Neural crest cell (in vitro differentiated cells): ENCODE measurements around the gene SDC4. TPM values are rescaled to one million over a fixed set of nuclear protein-coding genes. Genes with fewer than 3 reads are reported as not detected.
A peak's percentile ranks its signal among the peaks of the same experiment; 100 is the strongest.
"Not testable (repeated sequence)": the region's sequence is repeated elsewhere in the genome, so short reads cannot be mapped to it uniquely, and the experiment has no call there.

Experiments
- DNase-seq: peaks from one replicate; pipeline ENCODE4 v3.0.0; 2021; ENCODE audit warnings: low read depth, mixed read lengths, low spot score
- H3K27ac Mint-ChIP-seq: one replicate; pipeline ENCODE4 v1.8.0; 2021; ENCODE audit warnings: mild to moderate bottlenecking, mixed read lengths; ENCODE audit not compliant: unreplicated experiment
- H3K27me3 Mint-ChIP-seq: 2 replicates; pipeline ENCODE4 v1.8.0; 2021; ENCODE audit warnings: low read depth, mild to moderate bottlenecking, mixed read lengths
- H3K36me3 Mint-ChIP-seq: 2 replicates; pipeline ENCODE4 v1.8.0; 2021; ENCODE audit warnings: low read depth, mild to moderate bottlenecking, mixed read lengths
- H3K4me1 Mint-ChIP-seq: 2 replicates; pipeline ENCODE4 v1.8.0; 2021; ENCODE audit warnings: mixed read lengths
- H3K4me3 Mint-ChIP-seq: one replicate; pipeline ENCODE4 v1.8.0; 2021; ENCODE audit warnings: mild to moderate bottlenecking, mixed read lengths
- H3K9me3 Mint-ChIP-seq: 2 replicates; pipeline ENCODE4 v1.8.0; 2021; ENCODE audit warnings: mixed read lengths
- CTCF ChIP-seq: fragments of 200-600 bp; sonication (generic); conservative IDR thresholded peaks from 2 replicates; pipeline ENCODE4 v1.5.0; 2021; ENCODE audit warnings: antibody characterized with exemption, mild to moderate bottlenecking
- total RNA-seq: library from RNA; stranded (reverse); gene quantifications from 2 replicates; pipeline ENCODE4 v1.2.1, GENCODE V29; 2021

SDC4 gene
- total RNA-seq, 1 donor from 2014 or later = 11.5 TPM

GRCh38 chr20:45355209-45356084, 7.2 kb upstream of the SDC4 start:
- Mint-ChIP-seq H3K27ac (no peak overlapping the region), H3K27me3 (peaks cover 2% of the 10 kb centered on the region), H3K4me1 (no peaks in the 10 kb centered on the region), H3K9me3 (no peaks in the 10 kb centered on the region), H3K36me3 (no peaks in the 10 kb centered on the region), H3K4me3 (no peak overlapping the region)
- TF ChIP-seq CTCF = no peak
- DNase-seq = no peak

GRCh38 chr20:45354423-45355208, 6.4 kb upstream of the SDC4 start:
- no peaks in the 10 kb centered on the region for H3K36me3 Mint-ChIP-seq
- peaks cover 2% of the 10 kb centered on the region for H3K27me3 Mint-ChIP-seq
- no peak overlapping the region for H3K27ac Mint-ChIP-seq
- H3K4me3 Mint-ChIP-seq = no peak overlapping the region
- TF ChIP-seq CTCF = no peak
- H3K9me3 Mint-ChIP-seq = no peaks in the 10 kb centered on the region
- no peak for DNase-seq
- H3K4me1 Mint-ChIP-seq = no peaks in the 10 kb centered on the region

GRCh38 chr20:45353746-45354145, 5.5 kb upstream of the SDC4 start:
- no peaks in the 10 kb centered on the region for H3K4me1 Mint-ChIP-seq
- peaks cover 2% of the 10 kb centered on the region for H3K27me3 Mint-ChIP-seq
- H3K9me3 Mint-ChIP-seq = no peaks in the 10 kb centered on the region
- H3K4me3 Mint-ChIP-seq = no peak overlapping the region
- no peak overlapping the region for H3K27ac Mint-ChIP-seq
- no peaks in the 10 kb centered on the region for H3K36me3 Mint-ChIP-seq
- no peak for DNase-seq
- no peak for TF ChIP-seq CTCF

GRCh38 chr20:45352729-45353128, 4.5 kb upstream of the SDC4 start:
- DNase-seq = no peak
- H3K36me3 Mint-ChIP-seq = no peaks in the 10 kb centered on the region
- no peak overlapping the region for H3K27ac Mint-ChIP-seq
- peaks cover under 1% of the 10 kb centered on the region for H3K4me1 Mint-ChIP-seq
- H3K4me3 Mint-ChIP-seq = no peak overlapping the region
- H3K9me3 Mint-ChIP-seq = no peaks in the 10 kb centered on the region
- no peak for TF ChIP-seq CTCF
- H3K27me3 Mint-ChIP-seq = peaks cover 3% of the 10 kb centered on the region

- Mint-ChIP-seq H3K27me3 (peaks cover 11% of the 10 kb centered on the region), H3K4me1 (peaks cover 15% of the 10 kb centered on the region)
- not testable (repeated sequence) for DNase-seq, H3K4me3 Mint-ChIP-seq, H3K9me3 Mint-ChIP-seq, H3K36me3 Mint-ChIP-seq, H3K27ac Mint-ChIP-seq
Observed at GRCh38 chr20:45350795-45351194, 2.6 kb upstream of the SDC4 start.

- DNase-seq = no peak
- Mint-ChIP-seq H3K36me3 (no peaks in the 10 kb centered on the region), H3K27ac (no peak overlapping the region), H3K4me3 (peak overlapping the region; percentile 75), H3K9me3 (no peaks in the 10 kb centered on the region), H3K4me1 (peaks cover 15% of the 10 kb centered on the region), H3K27me3 (peaks cover 11% of the 10 kb centered on the region)
- no peak for TF ChIP-seq CTCF
Observed at GRCh38 chr20:45350217-45350616, 2.0 kb upstream of the SDC4 start.
